Epithelial cell of prostate (primary cell): ENCODE results near the gene BICC1.

ENCODE experiments used
- DNase-seq: peaks from one replicate; pipeline ENCODE4 v3.0.0-alpha.2; 2011; ENCODE audit warnings: low read depth, low spot score
- H3K27ac ChIP-seq: fragments of 450-650 bp; 2 replicates; pipeline ENCODE4 v1.5.1; 2017; ENCODE audit warnings: mild to moderate bottlenecking

Gene BICC1

DNA sequence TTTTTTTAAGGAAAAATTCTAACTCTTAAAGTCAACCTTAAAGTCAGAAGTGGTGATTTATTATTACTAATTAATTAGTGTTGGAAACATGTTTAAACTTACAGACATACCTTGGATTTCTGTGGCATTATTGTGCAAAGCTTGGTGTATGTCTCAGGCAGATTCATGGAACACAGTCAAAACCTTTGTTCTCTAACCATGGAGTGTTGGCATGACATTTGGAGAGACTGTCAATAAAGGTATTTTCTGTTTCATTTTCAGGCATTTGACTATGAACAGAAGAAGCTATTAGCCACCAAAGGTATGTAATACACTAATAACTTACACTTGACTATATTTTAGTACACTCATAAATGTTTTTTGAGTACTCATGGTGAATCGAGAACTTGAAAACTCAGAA, 293.7 kb downstream of the BICC1 start:
- no peak for DNase-seq
- peak overlapping the region; percentile 89 for H3K27ac ChIP-seq

DNA sequence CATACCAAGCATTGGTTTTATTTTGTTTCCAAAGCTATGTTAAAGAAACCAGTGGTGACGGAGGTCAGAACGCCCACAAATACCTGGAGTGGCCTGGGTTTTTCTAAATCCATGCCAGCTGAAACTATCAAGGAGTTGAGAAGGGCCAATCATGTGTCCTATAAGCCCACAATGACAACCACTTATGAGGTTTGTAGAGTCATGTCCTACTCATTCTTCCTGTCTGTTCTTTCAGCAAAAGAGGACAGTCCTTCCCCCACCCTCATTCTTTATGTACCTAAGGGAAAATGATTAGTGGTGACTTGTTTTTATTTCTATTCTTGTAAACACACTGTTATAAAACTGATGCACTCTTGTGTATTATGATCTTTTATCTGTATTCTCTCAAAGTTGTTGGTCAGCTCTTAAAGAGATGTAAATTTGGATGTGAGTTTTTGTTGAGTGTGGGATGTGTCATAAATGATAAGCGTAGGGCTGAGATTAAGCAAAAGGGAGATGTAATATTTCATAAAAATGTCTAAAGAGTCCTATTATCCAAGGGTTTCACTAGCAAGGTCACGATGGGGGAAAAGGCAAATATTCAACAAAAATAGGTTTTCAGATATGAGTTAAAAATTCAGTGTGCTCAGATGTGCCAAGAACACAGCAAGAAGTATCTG, 294.4 kb downstream of the BICC1 start:
- peak overlapping the region; percentile 89 for H3K27ac ChIP-seq
- DNase-seq: peak; percentile 71

DNA sequence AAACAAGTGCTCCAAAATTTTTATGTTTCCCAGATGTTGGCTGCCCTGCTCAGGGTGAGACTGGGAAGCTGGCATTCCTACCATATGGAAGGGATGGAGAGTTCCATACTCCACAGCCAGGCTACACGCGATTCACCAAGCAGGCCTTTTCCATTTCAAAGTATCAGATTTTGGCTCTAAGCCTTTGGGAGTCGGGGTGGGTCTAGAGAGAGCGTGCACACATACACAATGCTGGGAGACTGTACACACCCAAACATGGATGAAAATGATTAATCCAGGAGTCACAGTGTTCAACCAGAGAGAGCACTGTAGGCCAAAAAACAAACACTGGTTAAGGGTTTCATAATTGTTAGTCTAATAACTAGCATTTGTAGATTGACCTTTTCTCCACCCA, 295.0 kb downstream of the BICC1 start:
- H3K27ac ChIP-seq: peak overlapping the region; percentile 89
- peak; percentile 59 for DNase-seq

DNA sequence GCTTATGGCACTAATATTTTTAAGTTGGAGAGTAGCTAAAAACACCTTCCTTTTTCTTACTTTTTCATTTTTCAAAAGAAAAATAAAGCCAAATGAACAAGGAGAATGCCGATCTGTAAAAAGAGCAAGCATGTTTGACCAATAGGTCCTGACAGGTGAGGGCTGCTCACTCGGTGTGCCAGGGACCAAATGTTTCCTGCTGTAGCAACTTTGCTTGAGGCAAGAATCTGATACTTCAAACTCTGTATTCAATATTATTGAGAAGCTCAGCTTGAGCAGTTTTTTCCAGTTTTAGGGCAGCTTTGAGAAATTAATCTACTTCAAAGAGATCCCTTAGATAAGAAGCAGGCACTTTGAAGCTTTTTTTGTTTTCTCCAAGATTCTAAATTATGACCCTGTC, 298.1 kb downstream of the BICC1 start:
- no peak for DNase-seq
- H3K27ac ChIP-seq: no peak overlapping the region

DNA sequence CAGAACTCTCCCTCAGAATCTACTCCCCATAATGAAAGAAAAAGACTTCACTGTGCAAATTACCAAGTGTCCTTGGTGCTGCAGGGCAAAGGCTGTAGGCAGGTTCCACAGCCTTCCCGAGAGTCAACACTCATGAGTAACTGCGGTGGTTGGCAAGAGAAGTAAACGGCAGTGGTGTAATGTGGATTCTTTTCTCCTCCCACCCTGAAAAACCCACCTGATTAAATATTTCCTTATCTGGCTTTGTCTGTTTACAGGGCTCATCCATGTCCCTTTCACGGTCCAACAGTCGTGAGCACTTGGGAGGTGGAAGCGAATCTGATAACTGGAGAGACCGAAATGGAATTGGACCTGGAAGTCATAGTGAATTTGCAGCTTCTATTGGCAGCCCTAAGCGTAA, 300.9 kb downstream of the BICC1 start:
- DNase-seq: no peak
- H3K27ac ChIP-seq: no peak overlapping the region

DNA sequence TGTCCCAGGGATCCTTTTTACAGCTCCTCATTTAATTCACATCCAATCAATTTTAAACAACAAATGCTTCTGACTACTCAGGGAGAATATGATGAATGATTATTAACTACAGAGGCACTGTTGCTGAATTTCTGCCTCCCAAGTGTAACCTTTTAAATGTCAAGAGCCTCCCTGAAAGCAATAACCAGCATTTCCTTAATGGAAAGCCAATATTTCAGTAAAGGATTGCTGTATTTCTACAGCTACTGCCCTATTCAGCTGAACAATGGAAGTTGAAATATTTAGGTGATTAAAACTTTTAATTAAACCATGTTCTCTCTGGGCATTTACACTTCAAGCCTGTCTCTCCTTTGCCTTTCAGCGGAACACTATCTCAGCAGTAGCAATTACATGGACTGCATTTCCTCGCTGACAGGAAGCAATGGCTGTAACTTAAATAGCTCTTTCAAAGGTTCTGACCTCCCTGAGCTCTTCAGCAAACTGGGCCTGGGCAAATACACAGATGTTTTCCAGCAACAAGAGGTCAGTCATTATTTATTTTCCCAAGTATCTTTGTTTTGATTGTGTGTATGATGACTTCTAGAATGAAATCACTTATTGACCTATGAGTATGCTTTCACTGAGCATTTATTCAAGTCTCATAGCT, 304.7 kb downstream of the BICC1 start:
- H3K27ac ChIP-seq: no peak overlapping the region
- no peak for DNase-seq

DNA sequence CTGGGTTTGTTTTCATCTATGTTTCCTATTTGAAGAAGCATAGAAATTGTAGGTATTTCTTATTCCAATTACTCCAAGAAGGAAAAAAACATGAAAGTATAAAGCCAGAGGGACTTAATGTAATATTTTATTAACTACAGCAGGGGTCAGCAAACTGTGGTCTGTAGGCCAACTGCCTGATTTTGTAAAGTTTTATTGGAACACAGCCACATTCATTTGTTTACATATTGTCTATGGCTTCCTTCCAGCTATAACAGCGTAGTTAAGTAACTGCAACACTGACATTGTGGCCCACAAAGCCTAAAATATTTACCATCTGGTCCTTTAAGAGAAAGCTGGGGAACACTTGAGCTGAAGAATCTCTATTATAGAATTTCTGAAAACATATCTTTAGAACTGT, 306.2 kb downstream of the BICC1 start:
- no peak for DNase-seq
- no peak overlapping the region for H3K27ac ChIP-seq

DNA sequence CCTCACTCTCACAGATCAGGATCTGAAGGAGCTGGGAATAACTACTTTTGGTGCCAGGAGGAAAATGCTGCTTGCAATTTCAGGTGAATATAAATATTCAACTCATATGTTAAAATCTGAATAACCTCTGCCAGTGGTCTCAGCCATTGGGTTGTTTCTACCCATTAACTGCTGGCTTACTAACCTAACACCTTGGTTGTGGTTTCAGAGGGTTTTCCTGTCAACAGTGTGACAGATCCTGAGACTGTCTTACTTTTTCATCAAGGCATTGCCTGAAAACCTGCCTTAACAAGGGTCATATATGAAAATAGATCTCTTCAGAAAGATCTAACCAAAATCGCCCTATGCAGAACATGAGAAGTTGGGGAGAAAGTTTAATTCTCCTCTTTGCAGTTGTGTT, 307.7 kb downstream of the BICC1 start:
- DNase-seq: no peak
- H3K27ac ChIP-seq: peak overlapping the region; percentile 59

DNA sequence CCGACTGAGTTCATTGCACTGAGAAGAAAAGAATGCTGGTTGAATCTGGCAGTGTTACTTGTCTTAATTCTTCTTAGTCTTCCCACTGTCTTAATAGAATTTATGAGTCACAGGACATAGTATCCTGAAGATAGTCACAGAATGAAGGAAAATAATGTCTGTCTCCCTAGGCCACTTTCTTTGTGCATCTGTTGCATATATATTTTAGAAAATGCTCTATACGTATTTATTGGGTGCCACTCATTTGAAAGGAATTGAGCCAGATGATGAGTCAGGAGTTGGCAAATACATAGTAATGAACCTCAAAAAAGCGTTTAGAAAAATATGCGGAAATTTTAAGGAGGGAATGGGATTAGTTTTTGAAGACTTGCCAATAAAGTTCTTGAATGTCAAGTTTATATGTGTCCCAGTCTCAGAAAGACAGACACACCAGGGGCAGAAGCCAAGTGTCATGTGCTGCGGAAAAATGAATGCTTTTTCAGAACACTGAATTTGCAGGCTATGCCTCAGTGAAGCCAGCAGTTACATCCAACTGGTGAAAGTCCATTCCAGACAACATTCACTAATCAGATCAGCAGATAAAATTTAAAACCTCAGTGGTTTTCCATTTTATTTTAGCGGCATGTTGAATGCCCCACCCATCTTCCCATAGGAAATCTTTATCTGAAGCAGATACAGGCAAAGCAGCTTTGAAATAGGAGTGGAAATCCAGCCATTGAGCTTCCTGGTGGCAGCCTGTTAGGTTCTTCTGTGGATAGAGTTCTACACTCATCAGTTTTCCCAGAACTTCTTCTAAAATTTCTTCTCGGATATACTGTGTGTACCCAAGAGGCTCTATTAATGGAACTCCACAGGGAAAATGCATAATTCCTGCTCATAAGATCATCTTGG, 308.4 kb downstream of the BICC1 start:
- peak overlapping the region; percentile 59 for H3K27ac ChIP-seq
- DNase-seq: peak; percentile 40

DNA sequence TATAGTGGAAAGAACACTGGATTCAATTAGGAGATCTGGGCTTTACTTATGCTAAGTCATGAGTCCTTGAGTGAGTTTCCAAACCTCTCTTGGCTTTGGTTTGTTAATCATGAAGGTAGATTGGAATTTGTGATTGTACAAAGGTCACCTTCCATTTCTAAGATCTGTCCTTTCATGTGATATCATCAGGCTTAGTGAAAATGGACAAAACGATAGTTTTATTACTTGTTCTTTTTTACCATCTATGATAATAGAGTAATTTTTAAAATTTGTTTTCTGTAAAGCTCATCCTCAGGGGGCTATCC, 309.0 kb downstream of the BICC1 start:
- no peak for DNase-seq
- H3K27ac ChIP-seq: no peak overlapping the region

DNA sequence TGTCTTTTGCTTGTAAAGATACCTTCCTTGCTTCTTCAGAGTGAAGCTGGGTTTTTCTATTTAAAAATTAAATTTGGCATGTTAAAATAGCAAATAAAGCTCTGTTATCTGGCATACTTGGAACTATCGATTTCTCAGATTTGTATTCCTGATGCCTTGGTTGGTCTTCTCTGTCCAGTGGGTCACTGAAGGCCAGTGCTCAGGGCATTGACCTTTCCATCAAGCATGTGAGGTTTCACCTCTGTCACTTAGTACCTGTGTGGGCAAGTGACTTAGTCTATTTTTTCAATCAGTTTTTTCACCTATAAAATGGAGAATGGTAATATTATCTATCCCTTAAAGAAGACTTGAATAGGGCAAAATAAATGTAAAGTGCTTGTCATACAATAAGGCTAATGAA, 311.3 kb downstream of the BICC1 start:
- no peak overlapping the region for H3K27ac ChIP-seq
- no peak for DNase-seq

DNA sequence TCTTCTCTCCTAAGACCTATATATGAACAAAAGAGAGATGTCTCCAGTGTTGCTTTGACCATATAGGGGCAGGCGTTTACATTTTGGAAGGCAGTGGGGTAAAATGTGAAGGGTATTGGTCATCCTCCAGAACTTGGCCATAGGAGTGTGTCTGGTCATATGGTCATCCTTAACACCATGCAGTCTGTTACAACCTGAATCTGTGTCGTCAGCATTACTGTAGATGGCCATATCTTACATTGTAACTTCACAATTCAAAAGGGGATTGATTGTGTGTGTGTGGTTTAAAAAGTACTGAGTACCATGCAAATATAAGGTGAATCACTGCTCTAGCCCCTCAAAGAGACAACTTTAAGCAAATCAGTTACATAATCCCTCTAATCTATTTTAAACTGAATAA, 311.7 kb downstream of the BICC1 start:
- DNase-seq: no peak
- H3K27ac ChIP-seq: no peak overlapping the region

DNA sequence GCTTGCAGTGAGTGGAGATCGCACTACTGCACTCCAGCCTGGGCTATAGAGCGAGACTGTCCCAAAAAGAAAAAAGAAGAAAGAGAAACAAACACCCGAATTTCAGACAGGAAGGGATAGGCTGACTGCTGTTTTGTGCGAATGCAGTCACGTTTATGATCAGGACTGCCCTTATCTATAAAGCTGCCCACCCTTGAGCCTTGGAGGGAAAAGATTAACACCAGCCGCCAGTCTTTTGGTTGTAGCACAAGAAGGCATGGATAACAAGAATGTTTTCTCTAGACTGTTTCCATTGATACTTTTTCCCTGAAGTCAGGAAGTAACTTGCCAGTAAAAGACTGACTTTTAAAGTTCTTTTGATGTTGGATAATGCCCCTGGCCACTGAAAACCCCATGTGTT, 314.0 kb downstream of the BICC1 start:
- H3K27ac ChIP-seq: no peak overlapping the region
- no peak for DNase-seq

DNA sequence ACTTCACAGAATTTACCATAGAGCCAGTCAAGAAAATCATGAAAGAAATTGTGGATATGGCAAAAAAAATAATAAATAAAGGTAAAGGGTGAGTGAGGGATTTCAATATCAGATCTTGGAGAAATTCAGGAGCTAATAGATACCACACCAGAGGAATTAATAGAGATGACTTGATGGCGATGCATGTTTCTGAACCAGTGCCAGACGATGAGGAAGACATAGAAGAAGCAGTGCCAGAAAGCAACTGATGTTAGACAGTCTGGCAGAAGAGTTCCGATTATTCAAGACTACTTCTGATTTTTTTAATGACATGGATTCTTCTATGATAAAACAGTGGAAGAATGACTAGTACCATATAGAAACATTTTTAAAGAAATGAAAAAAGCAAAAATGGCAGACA, 314.7 kb downstream of the BICC1 start:
- no peak overlapping the region for H3K27ac ChIP-seq
- DNase-seq: no peak

DNA sequence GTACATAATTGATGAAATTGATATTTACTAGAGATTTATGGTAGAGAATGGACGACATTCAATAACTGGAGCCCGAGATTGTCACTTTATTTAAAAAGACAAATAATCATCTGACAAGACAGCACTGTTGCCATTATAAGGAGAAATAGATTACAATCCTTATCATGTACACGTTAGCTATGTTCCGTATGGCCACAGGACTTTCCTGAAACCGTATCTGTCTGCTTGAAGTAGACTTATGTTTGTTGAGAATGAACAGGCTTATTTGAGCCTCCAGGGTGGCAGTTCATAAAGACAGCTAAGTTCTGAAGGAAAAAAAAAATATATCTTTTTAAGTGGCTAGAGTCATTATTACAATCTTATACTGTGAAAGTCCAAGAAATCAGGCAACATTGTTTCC, 317.2 kb downstream of the BICC1 start:
- no peak for DNase-seq
- H3K27ac ChIP-seq: no peak overlapping the region

DNA sequence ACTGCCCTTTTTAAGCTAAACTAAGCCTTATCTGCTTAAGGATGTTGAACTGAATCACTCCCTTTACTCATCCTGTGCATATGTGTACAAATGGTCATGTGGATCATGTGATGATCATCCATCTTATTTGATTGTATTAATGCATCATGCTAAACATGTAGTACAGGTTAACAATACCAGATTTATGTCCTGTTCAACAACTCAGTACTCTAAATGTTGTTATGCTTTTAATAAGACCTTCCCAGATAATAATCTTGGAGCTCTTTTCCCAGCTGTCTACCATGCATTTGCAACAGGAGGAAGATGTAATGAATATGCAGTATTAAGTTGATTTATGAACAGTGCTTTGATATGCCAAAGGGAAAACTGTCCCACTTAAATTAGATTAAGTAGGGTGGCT, 318.0 kb downstream of the BICC1 start:
- no peak overlapping the region for H3K27ac ChIP-seq
- no peak for DNase-seq

DNA sequence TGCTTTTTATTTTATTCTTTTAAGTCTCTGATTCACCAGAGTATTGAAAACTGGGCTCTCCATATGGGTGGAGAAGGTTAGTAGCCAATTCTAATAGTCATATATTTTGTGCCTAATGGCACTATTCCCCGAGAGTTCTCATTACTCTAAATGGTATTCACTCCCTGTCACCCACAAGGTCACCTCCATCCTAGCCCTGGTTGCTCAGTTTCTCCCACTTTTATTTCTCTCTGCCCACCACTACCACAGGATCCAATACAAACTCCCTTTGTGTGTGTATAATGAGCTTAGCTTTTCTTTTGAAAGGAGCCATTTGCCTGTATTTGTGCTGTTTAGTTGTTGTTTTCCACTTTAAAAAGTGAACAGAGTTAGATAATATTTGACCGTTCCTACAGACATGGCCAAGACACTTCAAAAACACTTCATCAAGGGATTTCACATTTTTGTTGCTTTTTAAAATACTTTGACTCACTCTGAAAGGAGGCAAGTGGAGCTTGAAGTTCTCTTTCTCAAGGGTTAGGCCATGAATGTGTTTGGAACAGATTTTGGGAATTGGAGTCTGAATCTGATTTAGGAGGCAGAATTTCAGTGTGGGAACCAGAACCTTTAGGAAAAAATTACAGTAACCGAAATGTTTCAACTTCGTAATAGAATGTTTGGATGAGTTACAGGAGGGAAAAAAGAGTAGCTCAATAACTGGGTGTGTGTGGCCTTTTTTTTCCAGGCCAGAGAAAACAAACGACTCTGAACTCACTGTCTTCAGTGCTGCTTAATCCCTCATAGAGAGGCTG, 321.3 kb downstream of the BICC1 start:
- H3K27ac ChIP-seq: no peak overlapping the region
- no peak for DNase-seq

DNA sequence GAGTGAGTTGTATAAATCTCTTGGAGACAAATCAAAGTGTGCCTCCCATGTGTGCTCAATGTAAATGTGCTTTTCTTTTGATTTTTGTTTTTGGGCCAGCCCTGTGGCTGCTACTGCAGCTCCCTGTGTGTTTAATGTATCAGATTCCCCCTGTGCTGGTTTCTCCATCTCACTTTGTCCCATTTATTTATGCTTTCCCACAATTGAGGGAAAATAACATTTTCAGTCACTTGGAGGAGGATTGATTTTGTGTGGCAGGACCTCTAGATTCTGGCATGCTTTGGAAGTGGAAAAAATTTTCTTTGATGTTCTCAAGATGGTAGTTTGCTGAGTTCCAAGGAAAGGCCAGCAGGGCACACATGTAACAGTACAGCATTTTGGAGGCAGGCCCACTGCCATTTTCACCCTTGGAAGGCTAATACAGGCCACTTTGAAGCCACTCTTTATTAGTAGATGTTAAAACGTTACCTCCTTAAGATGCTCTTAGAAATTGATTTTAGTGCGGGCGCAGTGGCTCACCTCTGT, 323.6 kb downstream of the BICC1 start:
- no peak overlapping the region for H3K27ac ChIP-seq
- no peak for DNase-seq

DNA sequence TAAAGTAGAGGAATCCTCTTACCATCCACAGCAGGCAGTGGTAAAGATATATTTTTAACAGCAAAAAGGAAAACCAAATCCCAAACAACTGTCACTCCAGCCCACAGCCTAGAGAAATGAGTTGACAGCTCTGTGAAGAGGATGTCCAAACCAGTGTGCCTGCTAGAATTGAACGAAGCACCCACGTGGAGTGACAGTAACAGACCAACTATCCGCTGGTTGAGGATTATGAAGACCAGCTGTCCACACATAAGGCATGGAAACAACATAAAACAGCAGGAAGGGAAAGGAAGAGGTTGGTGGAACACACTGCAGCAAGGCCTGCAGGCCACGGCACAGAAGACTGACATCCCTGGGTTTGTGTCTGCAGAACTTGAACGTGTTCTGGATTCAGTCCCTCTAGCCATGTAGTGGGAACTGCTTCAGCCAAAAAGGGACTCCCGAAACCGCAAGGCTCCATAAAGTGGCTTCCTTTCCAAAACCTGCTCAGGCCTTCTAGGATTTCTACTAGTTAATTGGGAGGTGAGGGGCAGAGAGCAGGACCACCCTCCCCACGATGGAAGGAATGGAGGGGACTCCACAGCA, 324.4 kb downstream of the BICC1 start:
- no peak overlapping the region for H3K27ac ChIP-seq
- DNase-seq: no peak

DNA sequence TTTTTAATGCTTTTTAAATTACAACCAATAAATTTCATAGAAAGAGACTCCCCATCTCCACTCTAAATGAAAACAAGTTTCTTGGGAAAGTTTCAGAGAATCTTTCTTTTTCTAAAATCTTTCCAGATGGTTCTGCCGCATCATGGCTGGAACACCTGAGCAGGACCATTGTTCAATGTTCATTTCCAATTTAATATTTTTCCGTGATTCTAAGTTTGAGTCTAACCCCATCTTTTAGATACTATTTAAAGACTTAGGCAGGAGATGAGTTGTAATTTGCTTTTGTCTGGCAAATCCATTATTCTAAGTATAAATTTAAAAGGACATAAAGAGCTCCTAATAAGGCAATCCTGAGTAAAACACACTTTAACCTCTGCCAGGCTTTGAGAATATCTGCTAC, 325.2 kb downstream of the BICC1 start:
- H3K27ac ChIP-seq: no peak overlapping the region
- no peak for DNase-seq
